ENCODE results near the gene THRAP3.
A peak's percentile ranks its signal among the peaks of the same experiment; 100 is the strongest.

Gene THRAP3

DNA sequence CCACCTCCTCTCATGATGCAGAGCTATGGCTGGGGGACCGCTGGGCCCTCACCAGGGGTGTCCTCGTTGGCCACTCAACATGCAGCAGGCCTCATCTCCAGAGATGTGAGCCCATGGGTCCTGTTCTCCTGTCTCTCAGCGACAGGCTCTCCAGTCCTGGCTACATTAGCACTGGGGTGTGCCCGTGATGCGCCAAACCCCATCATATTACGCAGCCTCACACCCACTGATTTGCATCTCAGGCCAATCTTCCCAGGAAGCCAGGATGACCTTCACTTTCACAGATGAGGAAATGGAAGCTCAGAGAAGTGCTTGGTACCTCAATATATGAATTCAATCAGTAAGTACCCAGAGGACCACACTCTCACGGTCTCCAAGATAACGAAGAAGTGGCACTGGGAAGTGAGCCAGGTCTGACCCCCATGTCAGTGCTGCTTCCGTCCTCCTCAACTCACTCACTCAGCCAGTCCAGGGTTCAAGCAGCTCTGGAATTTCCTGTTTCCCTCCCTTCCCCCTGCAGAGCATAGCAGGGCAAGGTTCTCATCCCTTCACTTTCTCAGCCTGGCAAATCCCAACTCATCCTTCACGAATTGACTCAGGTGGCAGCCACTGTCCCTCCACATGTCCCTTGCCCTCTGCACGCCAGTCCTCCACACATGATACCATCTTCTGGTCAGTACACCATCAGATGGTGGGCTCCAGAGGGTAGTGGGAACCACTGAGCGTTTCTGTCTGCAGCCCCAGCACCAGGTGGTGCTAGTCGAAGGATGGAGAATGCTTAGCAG, 128.1 kb downstream of the THRAP3 start:
- peak; percentile 28 for DNase-seq (ENCODE audit: low read depth)

DNA sequence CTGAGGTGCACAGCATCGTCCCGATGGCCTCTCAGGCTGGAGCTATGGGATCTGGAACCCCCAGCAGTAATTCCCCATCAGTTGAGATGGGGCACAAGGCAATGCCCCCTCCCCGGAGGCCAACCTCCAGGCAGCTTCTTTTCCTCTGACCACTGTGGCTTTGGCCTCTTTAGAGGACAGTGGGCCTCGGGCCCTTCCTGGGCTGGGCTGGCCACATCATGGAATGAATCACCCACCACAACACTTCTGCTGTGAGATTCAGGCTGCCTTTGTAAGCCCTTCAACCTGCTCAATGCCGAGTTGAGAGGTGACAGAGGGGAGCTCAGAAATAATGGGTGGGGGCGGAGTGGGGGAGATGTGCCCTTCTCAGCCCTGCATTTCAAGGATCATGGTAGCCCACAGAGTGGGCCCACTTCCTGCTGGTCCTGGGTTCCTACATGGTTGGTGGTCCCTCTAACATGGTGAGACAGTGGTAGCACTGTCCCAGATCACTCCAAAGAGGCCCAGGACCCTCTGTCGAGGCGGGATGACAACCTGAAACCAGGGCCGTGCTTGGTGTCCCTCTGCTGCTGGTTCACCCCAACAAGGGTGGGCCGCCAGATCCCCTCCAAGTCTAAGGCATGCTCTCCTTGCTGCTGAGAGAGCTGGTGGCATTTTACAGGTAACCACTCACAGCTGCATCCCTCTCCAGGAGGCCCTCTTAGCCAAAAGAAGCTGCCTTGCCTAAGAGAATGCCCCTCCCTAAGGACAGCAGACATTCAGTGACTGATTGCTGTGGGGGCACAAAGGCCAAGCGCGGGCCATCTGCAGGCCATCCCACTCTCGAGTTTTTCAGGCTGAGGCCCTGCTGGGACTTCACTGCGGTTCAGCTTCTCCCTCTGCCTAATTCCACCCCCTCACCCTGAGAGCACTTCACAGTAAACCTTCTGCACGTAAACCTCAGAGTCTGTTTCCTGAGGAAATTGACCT, 129.0 kb downstream of the THRAP3 start:
- DNase-seq (ENCODE audit: low read depth), result peak; percentile 79

DNA sequence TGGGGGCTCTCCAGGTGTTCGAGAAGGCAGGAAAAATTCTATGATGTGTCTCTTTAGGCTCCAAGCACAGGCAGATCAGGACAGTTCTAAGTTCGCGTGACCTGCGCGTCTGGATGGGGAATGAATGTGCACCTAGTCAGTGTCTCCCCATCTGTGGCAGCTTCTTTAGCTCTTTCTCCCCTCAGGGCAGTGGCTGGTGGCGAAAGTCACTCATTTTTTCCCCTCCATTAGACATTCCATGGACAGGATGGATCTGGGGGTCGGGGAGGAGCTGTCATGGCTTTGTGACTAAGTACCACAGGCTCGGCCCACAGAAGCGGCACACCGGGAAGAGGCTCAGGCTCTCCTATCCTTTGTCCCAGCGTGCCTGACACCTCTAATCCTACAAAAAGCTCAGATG, 130.2 kb downstream of the THRAP3 start:
- no peak for DNase-seq (ENCODE audit: low read depth)

Data from iris pigment epithelial cell (primary cell).